SK-N-SH (cell line): ENCODE measurements around the gene CFAP91. TPM values are rescaled to one million over a fixed set of nuclear protein-coding genes. Genes with fewer than 3 reads are reported as not detected.
A peak's percentile ranks its signal among the peaks of the same experiment; 100 is the strongest.

Experiments used
- CTCF ChIA-PET: fragments of 300-600, 350-600 bp; formaldehyde crosslinking; extraction: SDS; loops from one replicate; lab custom pipeline; 2021; lab: Yijun Ruan, JAX
- POLR2A ChIA-PET: fragments of 350-600 bp; sonication (Branson Sonifier 250); formaldehyde crosslinking; extraction: SDS; loops from one replicate; lab custom pipeline; 2020; ENCODE audit warnings: antibody characterized with exemption, inconsistent platforms; lab: Yijun Ruan, JAX
- DNase-seq: peaks from one replicate; pipeline ENCODE4 v3.0.0; 2012
- H2AFZ ChIP-seq: fragments of 200-600 bp; sonication (generic); 2 replicates; pipeline ENCODE4 v1.8.1; 2016; ENCODE audit warnings: antibody characterized with exemption, mild to moderate bottlenecking, low read depth
- H3F3A ChIP-seq: fragments of 200-600 bp; sonication (generic); replicated peaks from 2 replicates; pipeline ENCODE3; 2016; ENCODE audit warnings: antibody characterized with exemption, mild to moderate bottlenecking; ENCODE audit not compliant: insufficient read depth
- H3K27ac ChIP-seq, 2 experiments: fragments of 200-500 bp in 1 of 2; fragments of 200-600 bp in 1 of 2; sonication (Bioruptor generic) in 1 of 2; sonication (generic), shearing (Covaris generic) in 1 of 2; 2 replicates each; pipeline versions ENCODE4 v1.5.1 to v1.6.1; 2014 to 2016; ENCODE audit warnings: low read depth in 2 of 2, inconsistent platforms in 1 of 2, low read length in 1 of 2, mild to moderate bottlenecking in 1 of 2, mixed read lengths in 1 of 2
- H3K27me3 ChIP-seq: fragments of 200-600 bp; sonication (generic), shearing (Covaris generic); 2 replicates; pipeline ENCODE4 v1.6.1; 2016; ENCODE audit warnings: mixed run types; ENCODE audit not compliant: insufficient read depth
- H3K36me3 ChIP-seq, 2 experiments: fragments of 200-500 bp in 1 of 2; fragments of 200-600 bp in 1 of 2; sonication (Bioruptor generic) in 1 of 2; sonication (generic) in 1 of 2; replicated peaks in 1 of 2; 2 replicates each; pipeline versions ENCODE3 to v1.5.1; 2014 to 2016; ENCODE audit warnings: low read length in 1 of 2, mild to moderate bottlenecking in 1 of 2; ENCODE audit not compliant: insufficient read depth in 2 of 2, control insufficient read depth in 1 of 2
- H3K4me1 ChIP-seq, 2 experiments: fragments of 200-500 bp in 1 of 2; fragments of 200-600 bp in 1 of 2; sonication (Bioruptor generic) in 1 of 2; sonication (generic), shearing (Covaris generic) in 1 of 2; 2 replicates each; pipeline versions ENCODE4 v1.5.1 to v1.6.1; 2014 to 2016; ENCODE audit warnings: low read depth in 1 of 2, low read length in 1 of 2, mixed run types in 1 of 2; ENCODE audit not compliant: insufficient read depth in 2 of 2, control insufficient read depth in 1 of 2
- H3K4me2 ChIP-seq: fragments of 200-600 bp; sonication (generic), shearing (Covaris generic); 2 replicates; pipeline ENCODE4 v1.6.1; 2017; ENCODE audit warnings: mixed run types
- H3K4me3 ChIP-seq, 2 experiments: fragments of 200-500 bp in 1 of 2; fragments of 200-600 bp in 1 of 2; sonication (Bioruptor generic) in 1 of 2; sonication (generic), shearing (Covaris generic) in 1 of 2; 2 replicates each; pipeline versions ENCODE4 v1.5.1 to v1.8.1; 2014 to 2016; ENCODE audit warnings: low read depth in 2 of 2, inconsistent platforms in 1 of 2, low read length in 1 of 2, mild to moderate bottlenecking in 1 of 2, mixed read lengths in 1 of 2, moderate library complexity in 1 of 2
- H3K79me2 ChIP-seq: fragments of 200-600 bp; sonication (generic); 2 replicates; pipeline ENCODE4 v1.8.1; 2017; ENCODE audit warnings: mild to moderate bottlenecking; ENCODE audit not compliant: insufficient read depth
- H3K9ac ChIP-seq: fragments of 200-600 bp; sonication (generic); 2 replicates; pipeline ENCODE4 v1.6.1; 2017; ENCODE audit warnings: mixed run types
- H3K9me2 ChIP-seq: fragments of 200-600 bp; sonication (generic); 2 replicates; pipeline ENCODE4 v1.6.1; 2017; ENCODE audit warnings: mixed run types
- H3K9me3 ChIP-seq: fragments of 200-600 bp; sonication (generic); 2 replicates; pipeline ENCODE4 v1.6.1; 2017; ENCODE audit warnings: mixed run types, mild to moderate bottlenecking, moderate library complexity
- H4K20me1 ChIP-seq: fragments of 200-600 bp; sonication (generic); 2 replicates; pipeline ENCODE4 v1.6.1; 2017; ENCODE audit warnings: mild to moderate bottlenecking, mixed run types; ENCODE audit not compliant: insufficient read depth
- ELF1 ChIP-seq: IDR thresholded peaks from 2 replicates; pipeline ENCODE4 v1.4.0; 2012
- EZH2phosphoT487 ChIP-seq: fragments of 200-600 bp; sonication (generic); IDR thresholded peaks from 2 replicates; pipeline ENCODE4 v1.6.1; 2017; ENCODE audit warnings: low read depth, mixed run types, mild to moderate bottlenecking, antibody characterized with exemption, moderate library complexity, borderline replicate concordance
- FOSL2 ChIP-seq: IDR thresholded peaks from 2 replicates; pipeline ENCODE4 v1.4.0; 2012; ENCODE audit warnings: low read depth, mild to moderate bottlenecking, moderate library complexity, borderline replicate concordance
- FOXJ3 ChIP-seq: sonication (generic); formaldehyde crosslinking; IDR thresholded peaks from 2 replicates; pipeline ENCODE4 v1.5.1; 2020; ENCODE audit warnings: mild to moderate bottlenecking, missing genetic modification reagents
- GABPA ChIP-seq: IDR thresholded peaks from 2 replicates; pipeline ENCODE4 v1.4.0; 2012; ENCODE audit warnings: low read depth, mild to moderate bottlenecking
- IRF3 ChIP-seq: fragments of 150-350 bp; IDR thresholded peaks from 2 replicates; pipeline ENCODE4 v1.6.1; 2016; ENCODE audit warnings: mild to moderate bottlenecking, low read depth, low read length
- MEF2A ChIP-seq: IDR thresholded peaks from 2 replicates; pipeline ENCODE4 v1.4.0; 2012; ENCODE audit warnings: low read depth, borderline replicate concordance
- MXI1 ChIP-seq: IDR thresholded peaks from 2 replicates; pipeline ENCODE4 v1.6.1; 2012; ENCODE audit warnings: mild to moderate bottlenecking, low read depth, low read length, improper control_type of control experiment
- NFIC ChIP-seq: IDR thresholded peaks from 2 replicates; pipeline ENCODE4 v1.4.0; 2012; ENCODE audit warnings: borderline replicate concordance
- SIN3A ChIP-seq: IDR thresholded peaks from 2 replicates; pipeline ENCODE4 v1.6.1; 2012; ENCODE audit warnings: low read depth, mild to moderate bottlenecking, low read length, moderate library complexity, borderline replicate concordance
- TEAD4 ChIP-seq: IDR thresholded peaks from 2 replicates; pipeline ENCODE4 v1.4.0; 2012; ENCODE audit warnings: mild to moderate bottlenecking, borderline replicate concordance; ENCODE audit not compliant: insufficient read depth
- YY1 ChIP-seq: IDR thresholded peaks from 2 replicates; pipeline ENCODE4 v1.4.0; 2012; ENCODE audit warnings: low read depth, mild to moderate bottlenecking
- WGBS: methylation state at CpG from one replicate; pipeline ENCODE4 v1.1.6; 2017; ENCODE audit warnings: low lambda C conversion rate; 5-methylcytosine and 5-hydroxymethylcytosine counted together
- polyA plus RNA-seq, 3 experiments: library from polyadenylated mRNA; depleted of rRNA; stranded (reverse); fragments of >200 nt; gene quantifications; 2 replicates each; pipeline ENCODE4 v1.2.3, GENCODE V29; 2012
- TF ChIP-seq, protein P1 (sequence below): IDR thresholded peaks from 2 replicates; pipeline ENCODE4 v1.6.1; 2012; ENCODE audit warnings: mild to moderate bottlenecking, low read depth, low read length, moderate library complexity
- TF ChIP-seq, protein P2 (sequence below): IDR thresholded peaks from 2 replicates; pipeline ENCODE4 v1.4.0; 2012; ENCODE audit warnings: low read depth, borderline replicate concordance
- TF ChIP-seq, protein P3 (sequence below): fragments of 150-350 bp; IDR thresholded peaks from 2 replicates; pipeline ENCODE4 v1.6.1; 2017; ENCODE audit warnings: antibody characterized with exemption, low read length, low read depth, borderline replicate concordance

The CFAP91 gene
- polyA plus RNA-seq, 1 of the 3 experiments (the other 2 are of a cell fraction) = 3.7 TPM

DNA sequence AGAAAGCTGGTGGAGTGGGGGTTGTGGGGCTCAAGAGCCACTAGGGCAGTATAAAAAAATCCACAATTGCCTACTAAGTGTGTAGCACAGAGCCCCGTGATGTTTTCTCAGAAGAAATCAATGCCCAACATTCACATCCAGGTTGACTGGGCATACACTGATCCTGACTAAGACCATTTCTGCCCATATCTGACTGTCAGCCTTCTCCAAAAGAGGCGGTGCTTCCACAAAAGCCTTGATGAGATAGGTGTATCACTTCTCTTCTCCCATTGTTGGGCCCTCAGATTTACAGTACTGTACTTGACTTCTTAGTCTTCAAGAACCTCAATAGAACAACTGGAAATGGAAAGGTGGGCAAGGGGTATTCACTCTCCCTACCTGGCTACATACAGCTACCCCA is 43.8 kb upstream of the CFAP91 start:
- Histone ChIP-seq H3K27ac (peak overlapping the region; percentile 93 to 98; a peak in 3 of 4 replicates), H3K9me2 (no peaks in the 10 kb centered on the region), H3K79me2 (no peaks in the 10 kb centered on the region), H3K9ac (no peak overlapping the region), H3K4me2 (peak overlapping the region; percentile 46; the same call in 1 of the 2 replicates), H3K4me3 (peak overlapping the region in 1 of 2 experiments; percentile 36; a peak in 2 of 4 replicates), H4K20me1 (no peaks in the 10 kb centered on the region), H2AFZ (no peak overlapping the region), H3K27me3 (no peaks in the 10 kb centered on the region), H3F3A (peaks cover 18% of the 10 kb centered on the region), H3K4me1 (peaks cover 28 to 59% of the 10 kb centered on the region in 2 experiments), H3K9me3 (no peaks in the 10 kb centered on the region), H3K36me3 (peaks cover 0 to 8% of the 10 kb centered on the region in 2 experiments)
- no peak for TF ChIP-seq EZH2phosphoT487
- TF ChIP-seq, protein P1, sequence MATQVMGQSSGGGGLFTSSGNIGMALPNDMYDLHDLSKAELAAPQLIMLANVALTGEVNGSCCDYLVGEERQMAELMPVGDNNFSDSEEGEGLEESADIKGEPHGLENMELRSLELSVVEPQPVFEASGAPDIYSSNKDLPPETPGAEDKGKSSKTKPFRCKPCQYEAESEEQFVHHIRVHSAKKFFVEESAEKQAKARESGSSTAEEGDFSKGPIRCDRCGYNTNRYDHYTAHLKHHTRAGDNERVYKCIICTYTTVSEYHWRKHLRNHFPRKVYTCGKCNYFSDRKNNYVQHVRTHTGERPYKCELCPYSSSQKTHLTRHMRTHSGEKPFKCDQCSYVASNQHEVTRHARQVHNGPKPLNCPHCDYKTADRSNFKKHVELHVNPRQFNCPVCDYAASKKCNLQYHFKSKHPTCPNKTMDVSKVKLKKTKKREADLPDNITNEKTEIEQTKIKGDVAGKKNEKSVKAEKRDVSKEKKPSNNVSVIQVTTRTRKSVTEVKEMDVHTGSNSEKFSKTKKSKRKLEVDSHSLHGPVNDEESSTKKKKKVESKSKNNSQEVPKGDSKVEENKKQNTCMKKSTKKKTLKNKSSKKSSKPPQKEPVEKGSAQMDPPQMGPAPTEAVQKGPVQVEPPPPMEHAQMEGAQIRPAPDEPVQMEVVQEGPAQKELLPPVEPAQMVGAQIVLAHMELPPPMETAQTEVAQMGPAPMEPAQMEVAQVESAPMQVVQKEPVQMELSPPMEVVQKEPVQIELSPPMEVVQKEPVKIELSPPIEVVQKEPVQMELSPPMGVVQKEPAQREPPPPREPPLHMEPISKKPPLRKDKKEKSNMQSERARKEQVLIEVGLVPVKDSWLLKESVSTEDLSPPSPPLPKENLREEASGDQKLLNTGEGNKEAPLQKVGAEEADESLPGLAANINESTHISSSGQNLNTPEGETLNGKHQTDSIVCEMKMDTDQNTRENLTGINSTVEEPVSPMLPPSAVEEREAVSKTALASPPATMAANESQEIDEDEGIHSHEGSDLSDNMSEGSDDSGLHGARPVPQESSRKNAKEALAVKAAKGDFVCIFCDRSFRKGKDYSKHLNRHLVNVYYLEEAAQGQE = no peak
- no peak for TF ChIP-seq MXI1
- no peak for TF ChIP-seq GABPA
- no peak for TF ChIP-seq TEAD4
- TF ChIP-seq ELF1 = no peak
- TF ChIP-seq SIN3A = no peak
- no peak for TF ChIP-seq NFIC
- no peak for TF ChIP-seq IRF3
- TF ChIP-seq FOSL2 = no peak
- no peak for TF ChIP-seq MEF2A
- TF ChIP-seq, protein P2, sequence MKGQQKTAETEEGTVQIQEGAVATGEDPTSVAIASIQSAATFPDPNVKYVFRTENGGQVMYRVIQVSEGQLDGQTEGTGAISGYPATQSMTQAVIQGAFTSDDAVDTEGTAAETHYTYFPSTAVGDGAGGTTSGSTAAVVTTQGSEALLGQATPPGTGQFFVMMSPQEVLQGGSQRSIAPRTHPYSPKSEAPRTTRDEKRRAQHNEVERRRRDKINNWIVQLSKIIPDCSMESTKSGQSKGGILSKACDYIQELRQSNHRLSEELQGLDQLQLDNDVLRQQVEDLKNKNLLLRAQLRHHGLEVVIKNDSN = no peak
- TF ChIP-seq FOXJ3 = no peak
- no peak for TF ChIP-seq YY1
- TF ChIP-seq, protein P3, sequence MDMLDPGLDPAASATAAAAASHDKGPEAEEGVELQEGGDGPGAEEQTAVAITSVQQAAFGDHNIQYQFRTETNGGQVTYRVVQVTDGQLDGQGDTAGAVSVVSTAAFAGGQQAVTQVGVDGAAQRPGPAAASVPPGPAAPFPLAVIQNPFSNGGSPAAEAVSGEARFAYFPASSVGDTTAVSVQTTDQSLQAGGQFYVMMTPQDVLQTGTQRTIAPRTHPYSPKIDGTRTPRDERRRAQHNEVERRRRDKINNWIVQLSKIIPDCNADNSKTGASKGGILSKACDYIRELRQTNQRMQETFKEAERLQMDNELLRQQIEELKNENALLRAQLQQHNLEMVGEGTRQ = no peak
- ChIA-PET CTCF (interaction anchor here (0.6 to 1.1 kb wide), 3 partner anchors 9 to 213 kb away, joined by 3 to 4 read pairs (median 3); no protein-coding TSS in a partner anchor), POLR2A (interaction anchor here (0.7 to 2.6 kb wide), 3 partner anchors 21 to 161 kb away, joined by 3 to 9 read pairs (median 4); partner anchors contain the start of gene TIMMDC1)
- no peak for DNase-seq
- WGBS = 73% methylated on average over 2 of the region's 2 CpGs
